HCT116 (cell line): ENCODE measurements around the gene ASPG. TPM values are rescaled to one million over a fixed set of nuclear protein-coding genes. Genes with fewer than 3 reads are reported as not detected.

Experiments
- ATAC-seq: fragments of 200-7000 bp; cut with Tn5 transposase; 2 replicates; pipeline ENCODE4 v1.9.1; 2020; ENCODE audit warnings: mild to moderate bottlenecking, moderate library complexity
- BruUV-seq: library from RNA; stranded (reverse); fragments of 400-500 nt; replicated peaks from 2 replicates; lab custom pipeline; 2021; lab: Mats Ljungman, UMichigan
- CTCF ChIA-PET: fragments of 300-600 bp; sonication (Branson Sonifier 250); formaldehyde crosslinking; loops from one replicate; lab custom pipeline; 2021; ENCODE audit warnings: antibody characterized with exemption; lab: Charles Lee
- POLR2A ChIA-PET: fragments of 300-600, 350-600 bp; sonication (Branson Sonifier 250); formaldehyde crosslinking; loops from one replicate; lab custom pipeline; 2021; ENCODE audit warnings: antibody characterized with exemption; lab: Charles Lee
- RAD21 ChIA-PET, 2 experiments: fragments of 300-600 bp; sonication (Branson Sonifier 250); formaldehyde crosslinking; loops; one replicate each; lab custom pipeline; 2023; ENCODE audit warnings: low total read pairs in 2 of 2; ENCODE audit not compliant: uncharacterized antibody in 2 of 2, unreplicated experiment in 2 of 2, low non-redundant PET in 1 of 2; lab: Charles Lee
- DNase-seq: peaks from one replicate; pipeline ENCODE4 v3.0.0-alpha.2; 2010; ENCODE audit warnings: low read depth, low spot score
- H2AFZ ChIP-seq: fragments of 200-600 bp; shearing (Covaris generic), sonication (generic); 2 replicates; pipeline ENCODE4 v1.6.1; 2017; ENCODE audit warnings: low read depth, mixed run types, mixed read lengths, antibody characterized with exemption, low read length; ENCODE audit not compliant: poor library complexity, severe bottlenecking
- H3K27ac ChIP-seq: 2 replicates; pipeline ENCODE4 v1.5.1; 2012; ENCODE audit warnings: low read depth, low read length
- H3K27me3 ChIP-seq: fragments of 200-600 bp; sonication (generic); 2 replicates; pipeline ENCODE4 v1.6.1; 2016; ENCODE audit warnings: mixed run types, low read length, mixed read lengths; ENCODE audit not compliant: insufficient read depth
- H3K36me3 ChIP-seq, 2 experiments: fragments of 200-500 bp in 1 of 2; fragments of 200-600 bp in 1 of 2; sonication (Bioruptor generic) in 1 of 2; sonication (generic) in 1 of 2; 2 replicates each; pipeline versions ENCODE4 v1.5.1 to v1.6.1; 2014 to 2016; ENCODE audit warnings: low read length in 2 of 2, inconsistent platforms in 1 of 2, mixed read lengths in 1 of 2, mixed run types in 1 of 2; ENCODE audit not compliant: insufficient read depth in 2 of 2, control insufficient read depth in 1 of 2
- H3K4me1 ChIP-seq, 2 experiments: fragments of 200-600 bp in 1 of 2; sonication (generic) in 1 of 2; 2 replicates each; pipeline versions ENCODE4 v1.5.1 to v1.6.1; 2012 to 2017; ENCODE audit warnings: low read length in 2 of 2, inconsistent platforms in 1 of 2, mild to moderate bottlenecking in 1 of 2, mixed read lengths in 1 of 2, mixed run types in 1 of 2, moderate library complexity in 1 of 2; ENCODE audit not compliant: insufficient read depth in 2 of 2, control insufficient read depth in 1 of 2
- H3K4me2 ChIP-seq: fragments of 200-600 bp; sonication (generic); 2 replicates; pipeline ENCODE4 v1.6.1; 2017; ENCODE audit warnings: mixed run types, low read length, mixed read lengths
- H3K4me3 ChIP-seq, 2 experiments: fragments of 200-600 bp in 1 of 2; sonication (generic) in 1 of 2; replicated peaks in 1 of 2; 2 replicates each; pipeline ENCODE4 v1.5.1; 2011 to 2016; ENCODE audit warnings: low read length in 2 of 2, control low read depth in 1 of 2, low read depth in 1 of 2, mild to moderate bottlenecking in 1 of 2, mixed read lengths in 1 of 2, mixed run types in 1 of 2
- H3K79me2 ChIP-seq: fragments of 200-600 bp; sonication (generic); 2 replicates; pipeline ENCODE4 v1.6.1; 2017; ENCODE audit warnings: mild to moderate bottlenecking, mixed run types, low read length, moderate library complexity, mixed read lengths; ENCODE audit not compliant: insufficient read depth
- H3K9ac ChIP-seq: fragments of 200-600 bp; sonication (generic); 2 replicates; pipeline ENCODE4 v1.6.1; 2016; ENCODE audit warnings: low read length, mixed read lengths
- H3K9me2 ChIP-seq: fragments of 200-600 bp; sonication (generic), shearing (Covaris generic); 2 replicates; pipeline ENCODE4 v1.6.1; 2017; ENCODE audit warnings: mixed run types, mild to moderate bottlenecking, moderate library complexity; ENCODE audit not compliant: insufficient read depth
- H3K9me3 ChIP-seq, 2 experiments: fragments of 200-500 bp in 1 of 2; fragments of 200-600 bp in 1 of 2; sonication (Bioruptor generic) in 1 of 2; sonication (generic) in 1 of 2; 2 replicates each; pipeline ENCODE4 v1.6.1; 2014 to 2017; ENCODE audit warnings: low read length in 2 of 2, mixed read lengths in 2 of 2, inconsistent platforms in 1 of 2, low read depth in 1 of 2, mild to moderate bottlenecking in 1 of 2, mixed run types in 1 of 2, moderate library complexity in 1 of 2; ENCODE audit not compliant: control insufficient read depth in 1 of 2, insufficient read depth in 1 of 2
- H4K20me1 ChIP-seq: fragments of 200-600 bp; sonication (generic), shearing (Covaris generic); 2 replicates; pipeline ENCODE4 v1.6.1; 2017; ENCODE audit warnings: mixed run types, mild to moderate bottlenecking, moderate library complexity; ENCODE audit not compliant: insufficient read depth
- ATF3 ChIP-seq: IDR thresholded peaks from 2 replicates; pipeline ENCODE4 v1.6.1; 2012
- CEBPB ChIP-seq: IDR thresholded peaks from 2 replicates; pipeline ENCODE4 v1.6.1; 2012; ENCODE audit warnings: low read depth
- EGR1 ChIP-seq: IDR thresholded peaks from 2 replicates; pipeline ENCODE4 v1.6.1; 2012; ENCODE audit warnings: low read depth
- EZH2phosphoT487 ChIP-seq: fragments of 200-600 bp; IDR thresholded peaks from 2 replicates; pipeline ENCODE4 v1.6.1; 2018; ENCODE audit warnings: antibody characterized with exemption, borderline replicate concordance
- FOSL1 ChIP-seq: IDR thresholded peaks from 2 replicates; pipeline ENCODE4 v1.6.1; 2012; ENCODE audit warnings: low read depth
- POLR2A ChIP-seq: IDR thresholded peaks from 2 replicates; pipeline ENCODE4 v1.7.0; 2011; ENCODE audit warnings: borderline replicate concordance; ENCODE audit not compliant: insufficient read depth, insufficient read length; ENCODE audit errors: extremely low read depth
- POLR2AphosphoS5 ChIP-seq: IDR thresholded peaks from 2 replicates; pipeline ENCODE4 v1.6.1; 2011; ENCODE audit warnings: mild to moderate bottlenecking, low read depth, low read length, moderate library complexity
- RAD21 ChIP-seq: IDR thresholded peaks from 2 replicates; pipeline ENCODE4 v1.6.1; 2012; ENCODE audit warnings: low read depth, mild to moderate bottlenecking
- SIN3A ChIP-seq: IDR thresholded peaks from 2 replicates; pipeline ENCODE4 v1.6.1; 2012; ENCODE audit warnings: low read depth
- SP1 ChIP-seq: IDR thresholded peaks from 2 replicates; pipeline ENCODE4 v1.6.1; 2012; ENCODE audit warnings: low read depth
- TCF7L2 ChIP-seq: IDR thresholded peaks from 2 replicates; pipeline ENCODE4 v1.7.0; 2011; ENCODE audit warnings: borderline replicate concordance, inconsistent platforms; ENCODE audit not compliant: insufficient read depth, insufficient read length; ENCODE audit errors: extremely low read depth
- ZFX ChIP-seq: fragments of 450-650 bp; IDR thresholded peaks from 2 replicates; pipeline ENCODE4 v1.6.1; 2017
- ZNF274 ChIP-seq: fragments of 200-500 bp; sonication (Bioruptor generic); IDR thresholded peaks from 2 replicates; pipeline ENCODE4 v1.6.1; 2014; ENCODE audit warnings: mild to moderate bottlenecking, low read depth, low read length, inconsistent platforms
- intact Hi-C: fragments of 100-400 bp; cut with micrococcal nuclease; formaldehyde crosslinking; loops from 2 replicates; pipeline ENCODE4 v1.10.0; 2022
- total RNA-seq: library from RNA; stranded (reverse); gene quantifications from one replicate; pipeline ENCODE4 v1.2.1, GENCODE V29; 2021; ENCODE audit not compliant: unreplicated experiment
- TF ChIP-seq, protein P1 (sequence below): IDR thresholded peaks from 2 replicates; pipeline ENCODE4 v1.6.1; 2012

The ASPG gene
- total RNA-seq, 1 experiment from 2014 or later, result not detected

- Histone ChIP-seq H3K36me3 (no peaks in the 10 kb centered on the region), H3K4me2 (no peak overlapping the region), H3K27ac (no peak overlapping the region), H3K9ac (no peak overlapping the region)
- POLR2A ChIA-PET, result no interaction called here
- TF ChIP-seq ZNF274 (no peak), POLR2AphosphoS5 (no peak), SIN3A (no peak), ZFX (no peak), EGR1 (no peak), RAD21 (no peak), TCF7L2 (no peak), EZH2phosphoT487 (no peak)
- TF ChIP-seq, protein P1, sequence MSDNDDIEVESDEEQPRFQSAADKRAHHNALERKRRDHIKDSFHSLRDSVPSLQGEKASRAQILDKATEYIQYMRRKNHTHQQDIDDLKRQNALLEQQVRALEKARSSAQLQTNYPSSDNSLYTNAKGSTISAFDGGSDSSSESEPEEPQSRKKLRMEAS, result no peak
- TF ChIP-seq, all 23 proteins: peak for 0
- H3K4me3 ChIP-seq, result no peak overlapping the region
- H3K9me3 ChIP-seq, result no peaks in the 10 kb centered on the region
- intact Hi-C loops, result no loop called here
- no TSS peak for BruUV-seq
- no peaks in the 10 kb centered on the region for H3K9me2 ChIP-seq
- DNase-seq (no peak), ATAC-seq (no peak)
- no peaks in the 10 kb centered on the region for H3K4me1 ChIP-seq
- H3K27me3 ChIP-seq, result no peaks in the 10 kb centered on the region
- no peaks in the 10 kb centered on the region for H3K79me2 ChIP-seq
- H2AFZ ChIP-seq, result no peak overlapping the region
- no peaks in the 10 kb centered on the region for H4K20me1 ChIP-seq
- RAD21 ChIA-PET, result no interaction called here
- CTCF ChIA-PET, result no interaction called here
Measured at GRCh38 chr14:104047761-104048160, 37.7 kb upstream of the ASPG start.

GRCh38 chr14:104048758-104049507, 36.6 kb upstream of the ASPG start:
- CTCF ChIA-PET, result no interaction called here
- POLR2A ChIA-PET, result no interaction called here
- no peak overlapping the region for H3K9ac ChIP-seq

More at GRCh38 chr14:104048758-104049507, 36.6 kb upstream of the ASPG start:
- TF ChIP-seq ZFX (no peak), FOSL1 (no peak), CEBPB (no peak), POLR2A (no peak), RAD21 (no peak), SIN3A (no peak), EZH2phosphoT487 (no peak), ZNF274 (no peak), TCF7L2 (no peak), SP1 (no peak), ATF3 (no peak)
- H2AFZ ChIP-seq, result no peak overlapping the region
- H3K79me2 ChIP-seq, result no peaks in the 10 kb centered on the region
- H3K27ac ChIP-seq, result no peak overlapping the region
- H3K4me1 ChIP-seq, result no peaks in the 10 kb centered on the region
- no peak overlapping the region for H3K4me2 ChIP-seq
- no peaks in the 10 kb centered on the region for H3K9me2 ChIP-seq
- intact Hi-C loops, result no loop called here
- no peaks in the 10 kb centered on the region for H3K36me3 ChIP-seq
- BruUV-seq, result no TSS peak
- no peaks in the 10 kb centered on the region for H3K9me3 ChIP-seq
- no peaks in the 10 kb centered on the region for H3K27me3 ChIP-seq
- no peak for ATAC-seq
- no peaks in the 10 kb centered on the region for H4K20me1 ChIP-seq
- RAD21 ChIA-PET, result no interaction called here
- DNase-seq, result no peak
- H3K4me3 ChIP-seq, result no peak overlapping the region
